NCI-H2029 treated with DMSO at 0.1 percent for 48 hours (cell line): ENCODE data around the gene DTX4.

Experiments used
- DNase-seq: peaks from one replicate; lab custom pipeline; 2025; lab: John Stamatoyannopoulos, UW

The DTX4 gene

DNA sequence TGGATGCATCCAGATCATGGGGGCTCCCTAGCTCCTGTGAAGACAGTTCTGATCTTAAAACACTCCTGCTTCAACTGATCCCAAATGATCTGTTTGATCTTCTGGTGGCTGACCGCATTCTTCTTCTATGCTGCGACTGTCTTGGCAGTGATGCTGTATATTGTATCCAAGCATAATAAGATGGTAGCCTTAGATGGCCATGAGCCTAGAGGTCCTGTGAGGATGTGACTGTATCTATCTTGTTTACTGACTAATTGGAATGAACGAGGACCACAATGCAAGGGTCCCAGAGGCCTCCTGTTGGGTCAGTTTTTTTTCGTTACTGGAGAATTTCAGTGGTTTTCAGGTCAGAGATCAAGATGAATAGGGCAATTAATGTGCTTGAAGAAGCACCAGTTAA lies 47.9 kb downstream of the DTX4 start:
- no peak for DNase-seq

DNA sequence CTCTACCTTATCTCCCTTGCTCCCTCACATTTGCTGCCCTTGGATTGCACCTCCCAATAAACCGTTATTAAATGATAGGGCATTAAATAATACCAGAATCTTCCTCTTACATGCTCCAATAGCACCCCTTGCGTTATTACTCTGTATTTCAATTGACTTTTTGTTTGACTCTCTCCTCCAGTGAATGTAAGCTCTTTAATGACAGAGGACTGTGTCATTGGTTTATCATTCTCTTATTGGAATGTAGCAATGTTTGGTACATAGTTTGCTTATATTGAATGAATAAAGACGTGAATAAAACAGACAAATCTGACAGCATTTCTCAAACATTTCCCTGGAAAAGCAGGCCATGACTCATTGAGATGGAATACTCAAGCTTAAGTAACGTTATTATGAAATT lies 49.5 kb downstream of the DTX4 start:
- DNase-seq = no peak

DNA sequence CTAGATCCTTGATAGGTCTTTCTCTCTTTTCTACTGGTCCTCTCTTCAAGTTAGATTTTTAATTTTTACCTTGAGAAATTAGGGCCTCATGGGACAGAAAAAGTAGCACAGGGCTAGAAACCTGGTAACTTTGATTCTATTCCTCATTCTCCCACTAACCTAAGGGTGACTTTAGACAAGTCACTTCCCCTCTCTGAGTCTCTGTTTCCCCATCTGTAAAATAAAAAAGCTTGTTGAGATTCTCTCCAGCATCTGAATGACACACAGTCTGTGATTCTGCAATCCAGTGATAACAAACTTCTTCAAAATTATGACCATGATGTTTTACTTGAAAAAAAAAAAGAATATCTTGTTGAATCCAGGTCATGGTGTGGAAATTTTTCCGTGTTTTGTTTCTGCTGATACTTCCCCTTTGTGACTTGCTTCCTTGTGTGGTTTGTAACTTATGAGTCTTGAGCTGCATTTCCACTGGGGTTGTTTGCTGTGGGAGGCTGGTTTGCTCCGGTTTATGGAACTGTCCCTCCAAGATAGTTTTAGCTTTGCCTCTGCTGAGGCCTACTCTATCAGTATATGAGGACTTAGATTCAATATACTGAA lies 50.6 kb downstream of the DTX4 start:
- no peak for DNase-seq

DNA sequence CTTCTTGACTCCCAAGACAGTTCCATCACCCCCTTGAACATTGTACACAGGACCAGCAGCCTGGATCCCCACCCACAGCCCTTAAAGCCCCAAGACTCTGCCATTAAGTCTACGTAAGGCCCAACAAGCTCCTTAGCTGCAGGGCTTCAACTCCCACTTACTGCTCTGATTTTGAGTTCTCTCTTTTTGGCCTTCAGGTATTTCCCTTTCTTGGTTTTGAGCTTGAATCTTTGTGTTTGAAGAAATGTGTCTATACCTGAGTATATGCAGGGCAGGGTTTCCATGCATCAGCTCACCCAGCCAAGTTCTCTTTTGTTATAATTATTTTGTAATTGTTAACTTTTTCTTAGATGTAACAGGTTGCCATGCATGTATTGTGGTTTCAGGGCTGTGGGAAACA lies 51.2 kb downstream of the DTX4 start:
- DNase-seq = no peak

DNA sequence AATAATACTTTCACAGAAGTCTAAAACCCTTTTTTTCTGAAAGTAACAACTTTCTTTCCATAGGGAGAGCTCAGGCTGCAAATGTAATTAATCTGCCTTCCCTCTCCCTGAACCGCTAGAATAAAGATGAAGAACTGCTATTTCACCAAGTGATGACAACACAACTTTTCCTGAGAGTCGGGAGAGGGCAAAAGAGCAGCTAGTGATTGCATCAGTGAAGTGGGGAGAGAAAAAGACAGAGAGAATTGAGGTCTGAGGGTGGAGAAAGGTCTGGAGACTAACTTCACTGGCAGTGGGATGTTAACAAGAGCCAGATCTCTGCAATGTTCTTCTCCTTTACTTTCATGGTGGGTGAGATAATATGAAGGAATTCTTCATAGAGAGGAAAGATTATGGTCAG lies 51.7 kb downstream of the DTX4 start:
- DNase-seq = no peak

DNA sequence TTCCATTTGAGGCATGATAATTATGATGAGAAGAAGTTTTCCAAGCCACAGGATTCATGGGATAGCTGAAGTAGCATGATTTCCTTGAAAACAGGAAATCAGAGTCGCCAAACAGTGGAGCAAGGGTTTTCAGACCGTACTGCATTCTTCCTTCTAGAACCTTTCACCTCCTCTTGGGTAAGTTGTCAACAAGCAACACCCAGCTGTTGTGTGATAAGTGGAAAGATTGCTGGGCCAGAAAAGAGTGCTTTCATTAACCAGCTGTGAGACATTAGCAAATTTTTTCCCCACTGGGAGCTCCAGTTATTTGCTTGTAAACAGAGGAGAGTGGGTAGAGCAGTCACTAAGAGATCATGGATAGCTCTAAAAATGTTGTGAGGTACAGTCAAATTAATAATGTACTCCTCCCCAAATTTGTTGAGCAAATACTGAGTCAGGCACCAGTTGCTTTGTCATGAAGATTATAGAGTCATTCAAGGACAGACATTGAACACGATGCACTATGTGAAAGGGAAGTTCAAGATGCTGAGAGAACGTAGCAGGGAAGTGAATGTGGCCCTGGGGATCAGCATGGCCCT lies 52.5 kb downstream of the DTX4 start:
- no peak for DNase-seq

DNA sequence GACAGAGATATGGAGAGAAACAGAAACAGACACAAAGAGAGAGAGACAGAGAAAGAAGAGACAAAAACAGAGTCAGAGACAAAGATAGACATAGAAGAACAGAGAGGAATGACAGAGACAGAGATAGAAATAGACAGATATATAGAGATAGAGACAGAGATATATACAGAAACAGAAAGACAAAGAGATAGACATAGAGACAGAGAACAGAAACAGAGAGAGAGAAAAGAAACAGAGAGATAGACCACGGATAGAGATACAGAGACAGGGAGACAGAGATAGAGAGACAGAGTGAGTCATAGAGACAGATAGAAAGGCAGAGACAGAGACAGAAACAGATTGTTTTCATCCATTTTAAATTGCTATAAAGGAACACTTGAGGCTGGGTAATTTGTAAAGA lies 53.1 kb downstream of the DTX4 start:
- DNase-seq = no peak

DNA sequence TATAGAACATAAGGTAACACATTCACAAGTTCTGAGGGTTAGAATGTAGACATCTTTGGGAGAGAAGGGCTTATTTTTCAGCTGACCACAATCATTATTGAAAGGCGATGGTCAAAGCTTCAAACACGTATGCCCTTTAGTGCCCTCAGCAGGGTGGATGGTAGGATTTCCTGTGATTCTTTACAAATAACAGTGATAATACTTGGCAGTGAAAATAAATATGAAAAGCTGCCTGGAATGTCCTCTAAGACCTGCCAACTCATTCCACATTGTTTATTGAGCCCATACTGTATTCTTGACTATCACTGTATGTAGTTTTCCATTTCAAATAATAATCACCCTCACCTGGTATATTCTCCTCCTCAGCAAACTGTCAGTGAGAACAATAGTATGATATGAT lies 54.5 kb downstream of the DTX4 start:
- DNase-seq = no peak

DNA sequence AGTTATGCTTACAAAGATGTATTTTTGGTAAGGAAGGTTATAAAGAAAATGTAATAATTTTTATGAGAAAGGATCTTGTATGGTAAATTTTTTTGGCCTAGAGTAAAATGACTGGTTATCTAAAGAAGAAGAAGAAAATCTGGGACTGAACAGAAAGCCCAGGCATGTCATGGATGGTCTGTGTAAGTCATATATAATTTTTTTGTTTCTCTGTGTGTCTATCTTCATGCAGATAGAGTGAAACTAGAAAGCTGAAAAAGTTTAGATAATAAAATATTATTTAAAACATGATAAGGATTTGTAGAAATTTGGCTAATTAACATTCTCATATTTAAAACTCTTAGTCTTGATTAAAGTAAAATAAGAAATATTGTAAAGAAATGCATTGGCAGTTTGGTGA lies 68.4 kb downstream of the DTX4 start:
- DNase-seq = no peak

DNA sequence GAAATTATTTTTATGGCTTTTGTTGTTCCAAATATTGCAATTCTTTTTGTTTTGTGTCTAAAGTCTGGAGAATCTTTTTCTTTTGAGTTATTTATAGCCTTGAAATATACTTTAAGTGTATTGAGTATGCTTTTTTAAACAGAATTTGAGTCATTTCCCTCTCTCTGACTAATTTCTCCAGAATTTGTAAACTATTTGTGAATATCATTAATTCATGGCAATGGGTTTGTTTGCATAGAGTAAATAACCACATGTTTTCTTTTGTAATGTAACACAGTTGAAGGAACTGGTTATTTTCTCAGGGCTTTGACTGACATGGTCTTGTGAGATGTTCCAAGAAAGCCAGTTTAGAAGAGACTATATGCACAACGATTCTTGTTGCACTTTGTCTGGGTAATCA lies 71.7 kb downstream of the DTX4 start:
- no peak for DNase-seq

DNA sequence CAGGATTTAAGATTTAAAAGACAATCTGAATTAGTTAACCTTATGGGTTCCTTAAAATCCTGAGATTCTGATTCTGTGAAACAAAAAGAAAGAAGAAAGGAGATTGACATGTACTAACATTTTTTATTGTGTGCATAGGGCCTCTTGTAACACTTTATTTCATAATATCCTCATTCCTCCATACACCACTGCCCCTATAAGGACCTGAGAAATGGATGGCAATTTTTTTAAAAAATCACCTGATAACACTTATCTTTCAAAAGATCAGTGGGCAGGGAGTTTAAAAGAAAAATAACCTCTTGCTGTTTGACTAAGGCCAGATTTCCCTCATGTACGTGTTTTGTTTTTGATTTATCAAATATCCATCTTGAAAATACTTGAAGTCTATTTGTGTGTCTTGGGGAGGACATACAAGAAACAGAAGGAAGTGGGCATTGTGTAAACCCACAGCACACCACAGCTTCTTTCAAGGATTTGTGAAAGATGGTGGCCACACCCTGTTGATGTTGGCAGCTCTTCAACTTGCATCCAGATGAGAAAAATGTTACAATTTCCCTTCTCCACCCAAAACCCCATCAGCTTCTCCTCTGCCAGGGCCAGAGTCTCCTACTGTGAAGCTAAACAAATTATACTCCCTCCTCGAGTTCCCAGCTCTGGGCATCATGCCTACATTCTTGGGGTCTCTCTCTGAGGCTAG lies 75.7 kb downstream of the DTX4 start:
- no peak for DNase-seq

DNA sequence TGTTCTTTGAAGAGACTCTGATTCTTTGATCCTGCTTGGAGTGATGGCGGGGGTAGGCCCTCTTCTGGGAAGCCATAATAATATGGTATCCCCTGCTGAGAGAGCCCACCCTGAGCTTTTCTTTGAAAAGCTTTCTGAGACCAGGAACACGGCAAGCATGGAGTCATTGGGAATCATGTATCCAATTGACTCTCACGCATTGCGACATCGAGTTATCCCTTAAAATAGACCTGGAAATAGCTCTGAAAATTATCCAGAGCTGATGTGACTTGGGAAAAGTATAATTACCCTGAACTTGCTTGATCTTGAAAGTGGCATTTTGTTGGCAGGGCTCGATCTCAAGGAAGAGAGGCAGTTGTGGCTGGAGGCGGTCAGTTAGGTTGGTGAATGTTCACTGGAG lies 77.6 kb downstream of the DTX4 start:
- DNase-seq = no peak

DNA sequence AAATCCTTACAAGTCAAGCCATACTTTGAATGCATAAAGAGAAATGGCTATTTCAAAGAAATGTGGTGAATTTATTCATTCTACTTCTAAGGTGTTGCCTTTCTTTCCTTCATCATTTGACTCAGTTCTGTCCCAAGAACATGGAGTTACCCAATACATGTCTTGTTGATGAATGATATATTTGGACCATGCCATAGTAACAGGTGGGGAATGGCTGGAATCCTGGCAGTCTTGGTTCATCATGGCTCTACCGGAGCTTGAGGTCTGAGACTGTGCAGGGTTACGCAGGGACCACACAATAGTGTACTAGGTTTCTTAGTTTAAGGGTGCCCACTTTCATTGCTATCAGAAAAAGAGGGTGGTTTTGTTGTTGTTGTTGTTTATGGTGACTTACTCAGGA lies 81.1 kb downstream of the DTX4 start:
- no peak for DNase-seq

DNA sequence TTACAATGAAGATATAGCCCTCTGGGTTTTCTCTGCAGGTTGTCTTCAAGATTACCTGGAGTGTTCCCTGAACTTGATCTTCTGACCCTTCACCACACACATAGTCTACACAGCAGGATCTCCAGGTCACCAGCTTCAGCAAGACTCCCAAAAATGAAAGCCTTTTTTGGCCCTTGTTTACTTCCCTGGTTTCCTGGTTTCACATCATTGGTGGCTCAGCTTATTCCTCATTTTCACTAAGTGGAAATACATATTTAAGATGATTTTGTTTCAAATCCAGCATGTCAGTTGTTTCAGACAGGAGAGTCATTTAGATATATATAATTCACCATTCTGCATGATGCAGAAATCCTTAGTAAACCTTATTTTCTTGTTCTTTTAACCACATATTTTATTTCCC lies 82.4 kb downstream of the DTX4 start:
- DNase-seq = no peak

DNA sequence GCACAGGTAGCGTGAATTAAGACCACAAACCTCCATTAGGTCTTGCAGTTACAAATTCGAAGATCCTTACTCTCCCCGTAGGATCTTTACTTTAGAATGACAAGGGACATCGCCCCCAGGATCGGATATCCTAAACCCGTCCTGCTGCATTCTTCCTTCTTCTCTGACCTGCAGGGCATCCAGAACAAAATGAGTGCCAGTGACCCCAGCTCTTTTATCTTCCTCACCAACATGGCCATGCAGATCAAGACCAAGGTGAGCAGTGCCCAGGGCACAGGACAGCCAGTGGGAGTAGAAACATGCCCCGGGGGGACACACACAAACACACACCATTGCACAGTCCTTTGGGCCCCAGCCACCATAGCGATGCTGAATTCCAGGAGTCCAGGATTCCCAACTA lies 83.3 kb downstream of the DTX4 start:
- no peak for DNase-seq
